Nephron progenitor cell (in vitro differentiated cells): ENCODE results near the gene ACADM.
"Not testable (repeated sequence)": the region's sequence is repeated elsewhere in the genome, so short reads cannot be mapped to it uniquely, and the experiment has no call there.

Experiments
- DNase-seq: peaks from one replicate; pipeline ENCODE4 v3.0.0; 2021
- H3K27ac Mint-ChIP-seq: 2 replicates; pipeline ENCODE4 v1.8.0; 2021; ENCODE audit warnings: mild to moderate bottlenecking, moderate library complexity, mixed read lengths
- H3K27me3 Mint-ChIP-seq: 2 replicates; pipeline ENCODE4 v1.8.0; 2021; ENCODE audit warnings: mild to moderate bottlenecking, low read depth, mixed read lengths; ENCODE audit not compliant: poor library complexity
- H3K36me3 Mint-ChIP-seq: 2 replicates; pipeline ENCODE4 v1.8.0; 2021; ENCODE audit warnings: low read depth, mixed read lengths
- H3K4me1 Mint-ChIP-seq: 2 replicates; pipeline ENCODE4 v1.8.0; 2021; ENCODE audit warnings: mixed read lengths
- H3K4me3 Mint-ChIP-seq: 2 replicates; pipeline ENCODE4 v1.8.0; 2021; ENCODE audit warnings: mild to moderate bottlenecking, moderate library complexity, mixed read lengths
- H3K9me3 Mint-ChIP-seq: 2 replicates; pipeline ENCODE4 v1.8.0; 2021; ENCODE audit warnings: mild to moderate bottlenecking, moderate library complexity, mixed read lengths
- CTCF ChIP-seq: fragments of 200-600 bp; sonication (generic); IDR thresholded peaks from 2 replicates; pipeline ENCODE4 v1.5.0; 2021; ENCODE audit warnings: antibody characterized with exemption

Gene ACADM

GRCh38 chr1:75797606-75798216 is 73.2 kb downstream of the ACADM start:
- Mint-ChIP-seq H3K4me3 (no peak overlapping the region), H3K9me3 (no peaks in the 10 kb centered on the region), H3K27me3 (peaks cover 3% of the 10 kb centered on the region), H3K4me1 (no peaks in the 10 kb centered on the region), H3K36me3 (peaks cover 44% of the 10 kb centered on the region), H3K27ac (peak overlapping the region; percentile 57)
- no peak for DNase-seq
- no peak for TF ChIP-seq CTCF

- not testable (repeated sequence) for DNase-seq, H3K4me1 Mint-ChIP-seq, H3K9me3 Mint-ChIP-seq, H3K27ac Mint-ChIP-seq, H3K27me3 Mint-ChIP-seq, H3K4me3 Mint-ChIP-seq
- peaks cover 16% of the 10 kb centered on the region for H3K36me3 Mint-ChIP-seq
These were observed 77.0 kb downstream of the ACADM start for GRCh38 chr1:75801480-75801879.

- Mint-ChIP-seq H3K4me3 (no peak overlapping the region), H3K27ac (no peak overlapping the region), H3K27me3 (no peaks in the 10 kb centered on the region), H3K4me1 (no peaks in the 10 kb centered on the region), H3K9me3 (no peaks in the 10 kb centered on the region), H3K36me3 (no peaks in the 10 kb centered on the region)
- DNase-seq: no peak
- no peak for TF ChIP-seq CTCF
These were observed 84.4 kb downstream of the ACADM start for GRCh38 chr1:75808921-75809320.

GRCh38 chr1:75810113-75810512 is 85.6 kb downstream of the ACADM start:
- H3K36me3 Mint-ChIP-seq, DNase-seq, H3K9me3 Mint-ChIP-seq, H3K4me1 Mint-ChIP-seq, H3K27ac Mint-ChIP-seq, H3K4me3 Mint-ChIP-seq, H3K27me3 Mint-ChIP-seq: not testable (repeated sequence)

GRCh38 chr1:75811211-75811981 is 86.9 kb downstream of the ACADM start:
- no peak overlapping the region for H3K27ac Mint-ChIP-seq
- H3K4me1 Mint-ChIP-seq: no peaks in the 10 kb centered on the region
- no peak for DNase-seq
- H3K36me3 Mint-ChIP-seq: no peaks in the 10 kb centered on the region
- no peaks in the 10 kb centered on the region for H3K9me3 Mint-ChIP-seq
- H3K4me3 Mint-ChIP-seq: no peak overlapping the region
- no peak for TF ChIP-seq CTCF
- no peaks in the 10 kb centered on the region for H3K27me3 Mint-ChIP-seq

- no peak for TF ChIP-seq CTCF
- no peak for DNase-seq
- no peak overlapping the region for H3K27ac Mint-ChIP-seq
- no peaks in the 10 kb centered on the region for H3K36me3 Mint-ChIP-seq
- H3K9me3 Mint-ChIP-seq: no peaks in the 10 kb centered on the region
- no peak overlapping the region for H3K4me3 Mint-ChIP-seq
- H3K4me1 Mint-ChIP-seq: no peaks in the 10 kb centered on the region
- H3K27me3 Mint-ChIP-seq: no peaks in the 10 kb centered on the region
These were observed 87.6 kb downstream of the ACADM start for GRCh38 chr1:75812065-75812464.
